ENCODE results near the gene PPT1.

PPT1 gene

DNA sequence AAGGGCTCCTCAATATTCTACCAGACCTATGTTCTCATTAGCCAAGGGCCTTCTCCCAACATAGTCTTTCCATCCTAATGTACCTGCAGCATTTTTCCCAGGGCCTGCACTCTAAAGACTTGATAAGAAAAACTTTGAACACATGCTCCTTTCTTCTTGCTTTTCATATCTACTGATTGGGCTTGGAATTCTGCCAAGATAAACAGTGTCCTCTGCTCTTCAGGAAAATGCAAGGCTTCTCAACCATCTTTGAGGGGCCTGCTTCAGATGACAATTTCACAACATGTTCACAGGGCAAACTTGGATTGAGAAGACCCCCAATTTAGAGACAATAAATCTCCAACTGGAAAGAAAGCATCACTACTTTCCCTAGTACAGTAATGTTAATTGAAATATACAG is 25.8 kb upstream of the PPT1 start:
- DNase-seq (ENCODE audit: insufficient read length, low spot score) (no peak), FAIRE-seq (no peak)
- TF ChIP-seq PAX5 (IDR thresholded peaks at IDR 0.05; ENCODE audit: insufficient read depth, low read length, severe bottlenecking) (no peak), SPI1 (IDR thresholded peaks at IDR 0.05; ENCODE audit: low read depth, low read length) (no peak)

DNA sequence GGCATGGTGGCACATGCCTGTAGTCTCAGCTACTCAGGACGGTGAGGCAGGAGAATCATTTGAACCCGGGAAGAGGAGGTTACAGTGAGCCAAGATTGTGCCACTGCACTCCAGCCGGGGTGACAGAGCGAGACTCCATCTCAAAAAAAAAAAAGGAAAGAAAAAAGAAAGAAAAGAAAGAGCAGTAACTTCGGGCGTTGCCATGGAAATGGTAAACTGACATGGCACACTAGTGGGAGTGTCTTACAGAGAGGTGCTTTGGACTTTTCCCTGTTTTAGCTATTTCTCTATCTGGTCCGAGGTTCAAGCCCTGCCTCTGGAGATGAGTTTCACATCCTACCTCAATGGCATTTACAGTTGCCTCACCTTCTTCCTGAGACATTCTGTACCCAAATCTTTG is 23.1 kb upstream of the PPT1 start:
- DNase-seq (ENCODE audit: insufficient read length, low spot score) (no peak), FAIRE-seq (no peak)
- TF ChIP-seq POLR2A (IDR thresholded peaks at IDR 0.05; ENCODE audit: low read depth, low read length) = no peak
- no peak for TF ChIP-seq SPI1 (IDR thresholded peaks at IDR 0.05; ENCODE audit: low read depth, low read length)
- TF ChIP-seq POLR2AphosphoS5 (IDR thresholded peaks at IDR 0.05; ENCODE audit: low read depth, low read length) = no peak
- no peak for TF ChIP-seq POU2F2 (IDR thresholded peaks at IDR 0.05; ENCODE audit: low read depth, low read length)
- TF ChIP-seq TAF1 (IDR thresholded peaks at IDR 0.05; ENCODE audit: low read depth, low read length) = no peak
- TF ChIP-seq PAX5 (IDR thresholded peaks at IDR 0.05; ENCODE audit: insufficient read depth, low read length, severe bottlenecking) = no peak

DNA sequence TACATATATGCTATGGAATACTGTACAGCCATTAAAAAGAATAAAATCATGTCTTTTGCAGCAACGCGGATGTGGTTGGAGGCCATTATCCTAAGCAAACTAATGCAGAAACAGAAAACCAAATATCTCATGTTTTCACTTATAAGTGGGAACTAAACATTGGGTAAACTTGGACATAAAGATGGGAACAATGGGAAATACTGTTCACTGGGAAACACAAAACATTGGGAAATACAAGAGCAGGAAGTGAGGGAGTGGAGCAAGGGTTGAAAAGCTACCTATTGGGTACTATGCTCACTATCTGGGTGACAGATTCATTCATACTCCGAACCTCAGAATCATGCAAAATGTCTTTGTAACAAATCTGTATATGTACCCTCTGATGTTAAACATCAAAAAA is 17.3 kb upstream of the PPT1 start:
- TF ChIP-seq POLR2AphosphoS5 (IDR thresholded peaks at IDR 0.05; ENCODE audit: low read depth, low read length) (no peak), TAF1 (IDR thresholded peaks at IDR 0.05; ENCODE audit: low read depth, low read length) (no peak), POU2F2 (IDR thresholded peaks at IDR 0.05; ENCODE audit: low read depth, low read length) (no peak), POLR2A (IDR thresholded peaks at IDR 0.05; ENCODE audit: low read depth, low read length) (no peak), PAX5 (IDR thresholded peaks at IDR 0.05; ENCODE audit: insufficient read depth, low read length, severe bottlenecking) (no peak), SPI1 (IDR thresholded peaks at IDR 0.05; ENCODE audit: low read depth, low read length) (no peak)
- DNase-seq (ENCODE audit: insufficient read length, low spot score) (no peak), FAIRE-seq (no peak)

- DNase-seq (ENCODE audit: insufficient read length, low spot score) (no peak), FAIRE-seq (no peak)
- TF ChIP-seq POLR2A (IDR thresholded peaks at IDR 0.05; ENCODE audit: low read depth, low read length) (no peak), PAX5 (IDR thresholded peaks at IDR 0.05; ENCODE audit: insufficient read depth, low read length, severe bottlenecking) (no peak), SPI1 (IDR thresholded peaks at IDR 0.05; ENCODE audit: low read depth, low read length) (no peak), POLR2AphosphoS5 (IDR thresholded peaks at IDR 0.05; ENCODE audit: low read depth, low read length) (no peak), POU2F2 (IDR thresholded peaks at IDR 0.05; ENCODE audit: low read depth, low read length) (no peak), TAF1 (IDR thresholded peaks at IDR 0.05; ENCODE audit: low read depth, low read length) (no peak)
These were observed 13.3 kb upstream of the PPT1 start for GRCh38 chr1:40110389-40110788.

- DNase-seq (ENCODE audit: insufficient read length, low spot score) = no peak
- TF ChIP-seq POLR2A (IDR thresholded peaks at IDR 0.05; ENCODE audit: low read depth, low read length) (no peak), SPI1 (IDR thresholded peaks at IDR 0.05; ENCODE audit: low read depth, low read length) (no peak), POLR2AphosphoS5 (IDR thresholded peaks at IDR 0.05; ENCODE audit: low read depth, low read length) (no peak), PAX5 (IDR thresholded peaks at IDR 0.05; ENCODE audit: insufficient read depth, low read length, severe bottlenecking) (no peak), POU2F2 (IDR thresholded peaks at IDR 0.05; ENCODE audit: low read depth, low read length) (no peak), TAF1 (IDR thresholded peaks at IDR 0.05; ENCODE audit: low read depth, low read length) (no peak)
- no peak for FAIRE-seq
These were observed 10.4 kb upstream of the PPT1 start for GRCh38 chr1:40107290-40107959.

- DNase-seq (ENCODE audit: insufficient read length, low spot score) (no peak), FAIRE-seq (no peak)
- TF ChIP-seq TAF1 (IDR thresholded peaks at IDR 0.05; ENCODE audit: low read depth, low read length) (no peak), PAX5 (IDR thresholded peaks at IDR 0.05; ENCODE audit: insufficient read depth, low read length, severe bottlenecking) (no peak), POLR2AphosphoS5 (IDR thresholded peaks at IDR 0.05; ENCODE audit: low read depth, low read length) (no peak), POLR2A (IDR thresholded peaks at IDR 0.05; ENCODE audit: low read depth, low read length) (no peak), SPI1 (IDR thresholded peaks at IDR 0.05; ENCODE audit: low read depth, low read length) (no peak), POU2F2 (IDR thresholded peaks at IDR 0.05; ENCODE audit: low read depth, low read length) (no peak)
These were observed 8.0 kb upstream of the PPT1 start for GRCh38 chr1:40105028-40105427.

GRCh38 chr1:40102896-40103295 is 5.8 kb upstream of the PPT1 start:
- TF ChIP-seq SPI1 (IDR thresholded peaks at IDR 0.05; ENCODE audit: low read depth, low read length) = no peak
- no peak for TF ChIP-seq TAF1 (IDR thresholded peaks at IDR 0.05; ENCODE audit: low read depth, low read length)
- no peak for TF ChIP-seq POLR2AphosphoS5 (IDR thresholded peaks at IDR 0.05; ENCODE audit: low read depth, low read length)
- TF ChIP-seq PAX5 (IDR thresholded peaks at IDR 0.05; ENCODE audit: insufficient read depth, low read length, severe bottlenecking) = no peak
- no peak for TF ChIP-seq POLR2A (IDR thresholded peaks at IDR 0.05; ENCODE audit: low read depth, low read length)
- TF ChIP-seq POU2F2 (IDR thresholded peaks at IDR 0.05; ENCODE audit: low read depth, low read length) = no peak
- DNase-seq (ENCODE audit: insufficient read length, low spot score) = no peak
- no peak for FAIRE-seq

GRCh38 chr1:40102038-40102437 is 5.0 kb upstream of the PPT1 start:
- FAIRE-seq = no peak
- TF ChIP-seq POU2F2 (IDR thresholded peaks at IDR 0.05; ENCODE audit: low read depth, low read length) (no peak), POLR2AphosphoS5 (IDR thresholded peaks at IDR 0.05; ENCODE audit: low read depth, low read length) (no peak), POLR2A (IDR thresholded peaks at IDR 0.05; ENCODE audit: low read depth, low read length) (no peak), TAF1 (IDR thresholded peaks at IDR 0.05; ENCODE audit: low read depth, low read length) (no peak), SPI1 (IDR thresholded peaks at IDR 0.05; ENCODE audit: low read depth, low read length) (no peak), PAX5 (IDR thresholded peaks at IDR 0.05; ENCODE audit: insufficient read depth, low read length, severe bottlenecking) (no peak)
- DNase-seq (ENCODE audit: insufficient read length, low spot score) = no peak

- TF ChIP-seq POLR2AphosphoS5 (IDR thresholded peaks at IDR 0.05; ENCODE audit: low read depth, low read length) (no peak), POU2F2 (IDR thresholded peaks at IDR 0.05; ENCODE audit: low read depth, low read length) (no peak), POLR2A (IDR thresholded peaks at IDR 0.05; ENCODE audit: low read depth, low read length) (no peak), SPI1 (IDR thresholded peaks at IDR 0.05; ENCODE audit: low read depth, low read length) (no peak)
- DNase-seq (ENCODE audit: insufficient read length, low spot score) = no peak
- no peak for FAIRE-seq
These were observed 441 bp downstream of the PPT1 start for GRCh38 chr1:40096646-40096976.

DNA sequence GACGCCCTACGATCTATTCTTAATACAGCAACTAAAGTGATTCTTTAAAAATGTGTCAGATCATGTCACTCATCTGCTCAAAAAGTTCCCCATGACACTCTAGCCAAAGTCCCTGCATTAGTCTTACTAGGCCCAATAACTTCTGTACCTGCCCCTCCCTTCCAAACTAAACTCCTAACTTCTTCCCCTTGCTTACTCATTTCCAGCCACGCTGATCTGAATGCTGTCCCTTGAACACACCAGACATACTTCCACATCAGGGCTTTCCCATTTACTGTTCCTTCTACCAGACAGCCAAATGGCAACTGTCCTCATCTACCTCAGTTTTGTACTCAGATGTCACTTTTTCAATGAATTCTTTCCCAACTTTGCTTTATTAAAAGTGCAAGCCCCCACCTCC is 1.2 kb downstream of the PPT1 start:
- TF ChIP-seq POU2F2 (IDR thresholded peaks at IDR 0.05; ENCODE audit: low read depth, low read length) = no peak
- TF ChIP-seq SPI1 (IDR thresholded peaks at IDR 0.05; ENCODE audit: low read depth, low read length) = no peak
- FAIRE-seq = no peak
- DNase-seq (ENCODE audit: insufficient read length, low spot score) = no peak

Measured in GM12891 (cell line).